Peyer's patch (tissue), 4 donors: Measurements from ENCODE around the gene CFAP70.

Source experiments
- POLR2A ChIP-seq, 2 donors: fragments of 450-650 bp; IDR thresholded peaks; one replicate each; pipeline ENCODE4 v1.5.1; 2017; ENCODE audit warnings: antibody characterized with exemption in 2 of 2, mild to moderate bottlenecking in 2 of 2, moderate library complexity in 2 of 2
- TF ChIP-seq, protein P1 (sequence below), 6 experiments: fragments of 450-650 bp in 4 of 6; fragments of 200-600 bp in 2 of 6; sonication (generic) in 1 of 6; IDR thresholded peaks; one replicate each; pipeline ENCODE4 v1.5.1; 2017 to 2019; ENCODE audit warnings: antibody characterized with exemption in 6 of 6, mild to moderate bottlenecking in 3 of 6, moderate library complexity in 1 of 6

GRCh38 chr10:73398024-73398423 is 39.4 kb upstream of the CFAP70 start:
- TF ChIP-seq, protein P1, sequence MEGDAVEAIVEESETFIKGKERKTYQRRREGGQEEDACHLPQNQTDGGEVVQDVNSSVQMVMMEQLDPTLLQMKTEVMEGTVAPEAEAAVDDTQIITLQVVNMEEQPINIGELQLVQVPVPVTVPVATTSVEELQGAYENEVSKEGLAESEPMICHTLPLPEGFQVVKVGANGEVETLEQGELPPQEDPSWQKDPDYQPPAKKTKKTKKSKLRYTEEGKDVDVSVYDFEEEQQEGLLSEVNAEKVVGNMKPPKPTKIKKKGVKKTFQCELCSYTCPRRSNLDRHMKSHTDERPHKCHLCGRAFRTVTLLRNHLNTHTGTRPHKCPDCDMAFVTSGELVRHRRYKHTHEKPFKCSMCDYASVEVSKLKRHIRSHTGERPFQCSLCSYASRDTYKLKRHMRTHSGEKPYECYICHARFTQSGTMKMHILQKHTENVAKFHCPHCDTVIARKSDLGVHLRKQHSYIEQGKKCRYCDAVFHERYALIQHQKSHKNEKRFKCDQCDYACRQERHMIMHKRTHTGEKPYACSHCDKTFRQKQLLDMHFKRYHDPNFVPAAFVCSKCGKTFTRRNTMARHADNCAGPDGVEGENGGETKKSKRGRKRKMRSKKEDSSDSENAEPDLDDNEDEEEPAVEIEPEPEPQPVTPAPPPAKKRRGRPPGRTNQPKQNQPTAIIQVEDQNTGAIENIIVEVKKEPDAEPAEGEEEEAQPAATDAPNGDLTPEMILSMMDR (IDR thresholded peaks at IDR 0.05) = no peak
- no peak for TF ChIP-seq POLR2A (IDR thresholded peaks at IDR 0.05)
